ENCODE data around the gene LRIF1.

Gene LRIF1

DNA sequence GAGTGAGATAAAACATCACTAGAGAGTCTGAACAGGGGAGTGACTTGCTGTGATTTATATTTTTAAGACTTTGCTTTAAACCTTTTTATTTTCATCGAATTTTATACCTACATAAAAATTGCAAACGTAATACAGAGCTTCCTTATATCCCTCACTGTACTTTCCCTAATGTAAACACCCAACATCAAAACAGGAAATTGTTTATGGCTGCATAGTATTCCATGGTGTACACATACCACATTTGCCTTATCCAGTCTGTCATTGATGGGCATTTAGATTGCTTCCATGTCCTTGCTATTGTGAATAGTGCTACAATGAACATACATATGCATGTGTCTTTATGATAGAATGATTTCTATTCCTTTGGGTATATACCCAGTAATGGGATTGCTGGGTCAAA lies 34.8 kb downstream of the LRIF1 start:
- TF ChIP-seq, protein P1, sequence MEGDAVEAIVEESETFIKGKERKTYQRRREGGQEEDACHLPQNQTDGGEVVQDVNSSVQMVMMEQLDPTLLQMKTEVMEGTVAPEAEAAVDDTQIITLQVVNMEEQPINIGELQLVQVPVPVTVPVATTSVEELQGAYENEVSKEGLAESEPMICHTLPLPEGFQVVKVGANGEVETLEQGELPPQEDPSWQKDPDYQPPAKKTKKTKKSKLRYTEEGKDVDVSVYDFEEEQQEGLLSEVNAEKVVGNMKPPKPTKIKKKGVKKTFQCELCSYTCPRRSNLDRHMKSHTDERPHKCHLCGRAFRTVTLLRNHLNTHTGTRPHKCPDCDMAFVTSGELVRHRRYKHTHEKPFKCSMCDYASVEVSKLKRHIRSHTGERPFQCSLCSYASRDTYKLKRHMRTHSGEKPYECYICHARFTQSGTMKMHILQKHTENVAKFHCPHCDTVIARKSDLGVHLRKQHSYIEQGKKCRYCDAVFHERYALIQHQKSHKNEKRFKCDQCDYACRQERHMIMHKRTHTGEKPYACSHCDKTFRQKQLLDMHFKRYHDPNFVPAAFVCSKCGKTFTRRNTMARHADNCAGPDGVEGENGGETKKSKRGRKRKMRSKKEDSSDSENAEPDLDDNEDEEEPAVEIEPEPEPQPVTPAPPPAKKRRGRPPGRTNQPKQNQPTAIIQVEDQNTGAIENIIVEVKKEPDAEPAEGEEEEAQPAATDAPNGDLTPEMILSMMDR (IDR thresholded peaks at IDR 0.05; ENCODE audit: low read depth, low read length, missing control alignments): no peak
- no peak for DNase-seq (ENCODE audit: low read depth)
- H3K4me3 ChIP-seq (ENCODE audit: low read depth, low read length): no peak overlapping the region

DNA sequence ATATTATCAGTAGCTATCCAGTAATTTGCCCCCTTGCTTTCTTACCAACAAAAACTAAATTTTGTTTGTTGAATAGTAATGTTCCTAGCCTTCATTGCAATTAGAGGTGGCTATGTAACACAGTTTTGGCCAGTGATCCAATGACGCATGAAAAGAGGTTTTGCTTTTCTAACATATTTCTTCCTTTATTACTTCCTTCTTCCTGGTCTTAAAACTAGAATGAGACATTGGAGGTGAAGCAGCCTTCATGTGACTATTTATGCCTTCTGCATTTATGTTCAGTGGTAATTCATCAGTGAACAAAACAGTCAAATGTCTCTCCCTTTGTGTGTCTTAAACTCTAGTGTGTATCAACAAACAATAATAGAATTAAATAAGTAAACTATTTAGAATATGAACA lies 35.5 kb downstream of the LRIF1 start:
- no peak overlapping the region for H3K4me3 ChIP-seq (ENCODE audit: low read depth, low read length)
- TF ChIP-seq, protein P1 (IDR thresholded peaks at IDR 0.05; ENCODE audit: low read depth, low read length, missing control alignments): no peak
- no peak for DNase-seq (ENCODE audit: low read depth)

DNA sequence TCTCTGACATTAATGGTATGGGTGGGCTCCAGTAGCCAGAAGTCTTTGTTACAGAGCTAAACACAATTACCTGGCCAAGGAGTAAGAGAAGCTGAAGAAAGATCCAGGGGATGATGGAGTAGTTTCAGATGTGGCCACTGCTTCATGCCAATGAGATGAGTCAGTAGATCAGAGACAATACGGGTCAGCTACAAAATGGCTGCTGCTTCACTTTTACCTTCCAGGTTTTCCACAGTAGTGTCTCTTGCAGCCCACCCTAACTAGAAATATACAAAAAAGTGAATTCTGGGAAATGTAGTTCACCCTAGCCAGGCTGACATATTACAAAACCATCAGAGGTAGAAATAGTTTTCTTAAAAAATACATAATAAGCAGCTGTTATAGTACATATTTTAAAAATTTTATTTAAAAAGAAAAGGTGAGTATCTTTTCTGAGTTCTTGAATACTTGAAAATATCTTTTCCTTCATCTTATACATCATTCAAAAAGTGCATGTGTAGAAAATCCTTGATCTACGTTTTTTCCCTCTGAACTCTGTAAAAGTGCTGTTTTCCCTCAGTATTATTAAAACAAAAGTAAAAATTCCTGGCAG lies 36.1 kb downstream of the LRIF1 start:
- TF ChIP-seq, protein P1 (IDR thresholded peaks at IDR 0.05; ENCODE audit: low read depth, low read length, missing control alignments): no peak
- no peak overlapping the region for H3K4me3 ChIP-seq (ENCODE audit: low read depth, low read length)
- no peak for DNase-seq (ENCODE audit: low read depth)

DNA sequence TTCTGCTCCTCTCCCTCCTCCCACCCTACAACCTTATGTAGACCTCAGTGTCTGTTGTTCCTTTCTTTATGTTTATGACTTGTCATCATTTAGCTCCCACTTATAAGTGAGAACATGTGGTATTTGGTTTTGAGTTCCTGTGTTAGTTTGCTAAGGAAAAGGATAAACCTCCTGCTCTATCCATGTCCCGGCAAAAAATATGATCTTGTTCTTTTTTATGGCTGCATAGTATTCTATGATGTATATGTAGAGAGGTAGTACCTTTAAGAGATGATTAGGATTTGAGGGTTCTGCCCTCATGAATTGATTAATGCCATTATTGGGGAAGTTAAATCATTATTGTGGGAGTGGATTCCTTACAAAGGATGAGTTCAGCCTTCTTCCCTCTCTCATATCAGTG lies 41.8 kb downstream of the LRIF1 start:
- TF ChIP-seq, protein P1 (IDR thresholded peaks at IDR 0.05; ENCODE audit: low read depth, low read length, missing control alignments): no peak
- DNase-seq (ENCODE audit: low read depth): no peak
- no peak overlapping the region for H3K4me3 ChIP-seq (ENCODE audit: low read depth, low read length)

DNA sequence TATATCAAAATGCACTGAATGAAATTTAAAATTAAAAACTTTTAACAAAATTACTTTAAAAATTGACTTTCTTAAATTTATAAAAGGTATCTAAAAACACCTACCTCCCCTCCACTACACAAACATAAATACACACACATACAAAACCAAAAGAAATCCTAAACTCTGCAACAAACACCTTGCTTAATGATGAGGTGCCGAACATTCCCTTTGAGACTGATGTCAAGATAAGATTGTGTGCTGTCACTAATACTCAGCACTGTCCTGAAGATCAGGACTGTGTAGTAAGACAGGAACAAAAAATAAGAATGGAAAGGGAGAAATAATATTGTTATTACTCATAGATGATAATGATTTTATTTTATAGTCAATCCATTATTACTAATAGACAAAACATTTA lies 45.7 kb downstream of the LRIF1 start:
- TF ChIP-seq, protein P1 (IDR thresholded peaks at IDR 0.05; ENCODE audit: low read depth, low read length, missing control alignments): no peak
- DNase-seq (ENCODE audit: low read depth): no peak
- no peak overlapping the region for H3K4me3 ChIP-seq (ENCODE audit: low read depth, low read length)

DNA sequence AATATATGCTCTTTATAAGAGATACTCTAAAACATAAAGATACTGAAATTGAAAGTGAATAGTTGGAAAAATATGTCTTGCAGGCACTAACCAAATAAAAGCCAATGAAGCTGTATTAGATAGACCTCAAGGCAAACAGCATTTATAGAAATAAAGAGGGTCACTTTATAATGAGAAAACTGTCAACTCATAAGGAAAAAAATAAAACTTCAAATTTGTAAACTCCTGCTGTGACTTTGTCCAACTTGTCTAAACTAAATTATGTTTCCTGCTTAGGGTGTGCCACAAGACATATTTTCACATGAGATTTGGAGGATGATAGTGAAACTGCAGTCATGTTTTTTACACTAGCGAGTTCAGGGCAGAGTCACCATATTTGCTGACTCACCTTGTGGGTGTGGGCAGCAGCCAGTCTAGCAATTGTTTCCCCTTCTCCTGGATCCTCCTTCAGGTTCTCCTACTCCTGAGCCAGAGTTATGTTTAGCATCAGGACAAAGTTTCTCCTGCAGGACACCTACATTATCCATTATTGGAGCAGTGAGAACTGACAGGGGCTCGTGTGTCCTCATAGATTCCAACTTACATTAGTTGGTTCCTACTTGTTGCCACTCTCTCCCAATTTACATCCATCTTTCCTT lies 46.9 kb downstream of the LRIF1 start:
- DNase-seq (ENCODE audit: low read depth): peak; percentile 24
- TF ChIP-seq, protein P1 (IDR thresholded peaks at IDR 0.05; ENCODE audit: low read depth, low read length, missing control alignments): no peak
- H3K4me3 ChIP-seq (ENCODE audit: low read depth, low read length): no peak overlapping the region

DNA sequence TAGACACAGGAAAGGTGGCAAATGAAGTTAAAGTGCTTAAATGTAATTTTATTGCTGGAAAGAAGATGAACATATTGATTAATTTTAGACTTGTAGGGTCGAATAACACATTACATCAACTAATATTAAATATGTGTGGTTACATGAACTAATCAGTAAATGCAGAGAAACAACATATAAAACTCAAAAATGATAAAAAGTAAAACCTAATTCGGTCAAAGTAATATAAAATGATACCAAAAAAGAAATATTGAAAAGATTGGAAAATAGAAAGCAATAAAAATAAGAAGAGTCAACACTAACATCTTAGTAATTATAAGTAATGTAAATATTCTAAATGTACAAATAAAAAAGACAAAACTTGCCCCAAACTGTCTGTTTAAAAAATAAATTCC lies 47.5 kb downstream of the LRIF1 start:
- DNase-seq (ENCODE audit: low read depth): no peak
- TF ChIP-seq, protein P1 (IDR thresholded peaks at IDR 0.05; ENCODE audit: low read depth, low read length, missing control alignments): no peak
- no peak overlapping the region for H3K4me3 ChIP-seq (ENCODE audit: low read depth, low read length)

Data from GM12864 (cell line).